Fibroblast of mammary gland (primary cell): ENCODE data around the gene AMIGO3.

Experiments
- DNase-seq: peaks from one replicate; pipeline ENCODE4 v3.0.0-alpha.2; 2010; ENCODE audit warnings: low read depth
- H3K4me3 ChIP-seq: 2 replicates; pipeline ENCODE4 v1.5.1; 2011; ENCODE audit warnings: low read depth, mild to moderate bottlenecking, low read length, moderate library complexity; ENCODE audit not compliant: control insufficient read depth
- TF ChIP-seq, protein P1 (sequence below): conservative IDR thresholded peaks from 2 replicates; pipeline ENCODE4 v1.5.1; 2011; ENCODE audit warnings: low read depth, low read length, inconsistent platforms; ENCODE audit not compliant: control insufficient read depth, insufficient read depth

AMIGO3 gene

DNA sequence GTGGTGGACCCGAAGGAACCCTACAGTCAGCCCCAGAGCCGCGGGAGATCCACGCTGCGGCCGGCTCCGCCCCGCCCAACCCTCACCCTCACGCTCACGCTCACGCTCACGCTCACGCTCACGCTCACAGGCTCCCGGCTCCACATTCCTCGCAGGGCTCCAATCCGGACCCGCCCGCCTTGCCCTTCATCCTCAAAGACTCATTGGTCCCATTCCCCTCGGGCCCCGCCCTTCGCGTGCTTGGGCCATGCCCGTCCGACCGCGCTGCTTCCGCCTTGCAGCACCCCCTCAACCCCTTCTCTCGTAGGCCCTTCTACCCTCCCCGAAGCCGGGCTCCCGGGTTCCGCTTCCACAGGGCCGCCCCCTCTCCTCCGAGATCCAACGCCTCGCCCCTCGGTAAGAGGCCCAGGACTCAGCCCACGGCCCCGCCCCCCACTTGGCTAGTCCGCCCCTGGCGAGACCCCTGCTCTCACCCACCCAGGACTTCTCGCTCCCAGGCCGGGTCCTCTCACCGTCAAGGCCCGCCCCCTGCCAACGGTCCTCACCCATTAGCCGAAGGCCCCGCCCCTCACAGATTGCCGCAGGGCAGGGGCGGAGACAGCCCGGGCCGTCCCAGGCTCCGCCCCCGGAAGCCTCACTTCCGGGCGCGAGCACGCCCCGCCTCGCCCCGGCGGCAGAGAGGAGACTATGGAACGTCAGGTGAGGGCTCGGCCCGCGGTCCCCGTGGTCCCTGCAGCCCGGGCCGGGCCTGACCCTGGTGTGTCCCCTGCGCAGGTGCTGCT is 45.6 kb downstream of the AMIGO3 start, which contains the start of gene APEH:
TSS of gene APEH (plus strand) at position 637 of the 782 bp plus-strand sequence. CDS start at position 688, 51 bp downstream.
- TF ChIP-seq, protein P1, sequence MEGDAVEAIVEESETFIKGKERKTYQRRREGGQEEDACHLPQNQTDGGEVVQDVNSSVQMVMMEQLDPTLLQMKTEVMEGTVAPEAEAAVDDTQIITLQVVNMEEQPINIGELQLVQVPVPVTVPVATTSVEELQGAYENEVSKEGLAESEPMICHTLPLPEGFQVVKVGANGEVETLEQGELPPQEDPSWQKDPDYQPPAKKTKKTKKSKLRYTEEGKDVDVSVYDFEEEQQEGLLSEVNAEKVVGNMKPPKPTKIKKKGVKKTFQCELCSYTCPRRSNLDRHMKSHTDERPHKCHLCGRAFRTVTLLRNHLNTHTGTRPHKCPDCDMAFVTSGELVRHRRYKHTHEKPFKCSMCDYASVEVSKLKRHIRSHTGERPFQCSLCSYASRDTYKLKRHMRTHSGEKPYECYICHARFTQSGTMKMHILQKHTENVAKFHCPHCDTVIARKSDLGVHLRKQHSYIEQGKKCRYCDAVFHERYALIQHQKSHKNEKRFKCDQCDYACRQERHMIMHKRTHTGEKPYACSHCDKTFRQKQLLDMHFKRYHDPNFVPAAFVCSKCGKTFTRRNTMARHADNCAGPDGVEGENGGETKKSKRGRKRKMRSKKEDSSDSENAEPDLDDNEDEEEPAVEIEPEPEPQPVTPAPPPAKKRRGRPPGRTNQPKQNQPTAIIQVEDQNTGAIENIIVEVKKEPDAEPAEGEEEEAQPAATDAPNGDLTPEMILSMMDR, result no peak
- peak; percentile 95 for DNase-seq
- peak within 1 kb of the TSS; percentile 66 for H3K4me3 ChIP-seq

DNA sequence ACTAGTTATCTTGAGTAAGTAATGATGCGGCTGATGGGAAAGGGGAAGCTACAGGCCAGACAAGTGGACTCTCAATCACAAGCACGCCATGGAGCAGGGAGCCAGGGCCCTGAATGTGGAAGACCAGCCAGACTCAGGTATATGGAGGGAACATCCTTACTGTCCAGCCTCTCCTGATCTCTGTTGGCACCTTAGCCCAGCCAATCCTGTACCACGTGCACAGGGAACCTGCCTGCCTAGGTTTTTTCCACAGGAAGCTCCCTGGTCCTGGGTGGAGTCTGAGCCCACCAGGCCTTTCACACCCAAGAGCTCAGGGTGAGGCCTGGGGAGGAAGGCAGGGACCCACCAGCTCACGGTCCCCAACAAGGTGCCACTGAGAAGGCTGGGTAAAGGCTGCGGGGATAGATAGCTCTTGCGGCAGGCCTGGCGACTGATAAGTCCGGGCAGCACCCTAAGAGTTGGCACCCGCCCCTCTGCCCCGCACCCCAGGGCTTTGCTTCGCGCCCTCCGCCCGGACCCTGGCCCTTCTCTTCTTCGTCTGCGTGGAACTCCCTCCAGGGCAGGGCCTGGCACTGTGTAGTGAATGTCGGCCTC is 46.3 kb downstream of the AMIGO3 start:
- DNase-seq, result no peak
- TF ChIP-seq, protein P1, result no peak
- H3K4me3 ChIP-seq, result peak overlapping the region; percentile 66

DNA sequence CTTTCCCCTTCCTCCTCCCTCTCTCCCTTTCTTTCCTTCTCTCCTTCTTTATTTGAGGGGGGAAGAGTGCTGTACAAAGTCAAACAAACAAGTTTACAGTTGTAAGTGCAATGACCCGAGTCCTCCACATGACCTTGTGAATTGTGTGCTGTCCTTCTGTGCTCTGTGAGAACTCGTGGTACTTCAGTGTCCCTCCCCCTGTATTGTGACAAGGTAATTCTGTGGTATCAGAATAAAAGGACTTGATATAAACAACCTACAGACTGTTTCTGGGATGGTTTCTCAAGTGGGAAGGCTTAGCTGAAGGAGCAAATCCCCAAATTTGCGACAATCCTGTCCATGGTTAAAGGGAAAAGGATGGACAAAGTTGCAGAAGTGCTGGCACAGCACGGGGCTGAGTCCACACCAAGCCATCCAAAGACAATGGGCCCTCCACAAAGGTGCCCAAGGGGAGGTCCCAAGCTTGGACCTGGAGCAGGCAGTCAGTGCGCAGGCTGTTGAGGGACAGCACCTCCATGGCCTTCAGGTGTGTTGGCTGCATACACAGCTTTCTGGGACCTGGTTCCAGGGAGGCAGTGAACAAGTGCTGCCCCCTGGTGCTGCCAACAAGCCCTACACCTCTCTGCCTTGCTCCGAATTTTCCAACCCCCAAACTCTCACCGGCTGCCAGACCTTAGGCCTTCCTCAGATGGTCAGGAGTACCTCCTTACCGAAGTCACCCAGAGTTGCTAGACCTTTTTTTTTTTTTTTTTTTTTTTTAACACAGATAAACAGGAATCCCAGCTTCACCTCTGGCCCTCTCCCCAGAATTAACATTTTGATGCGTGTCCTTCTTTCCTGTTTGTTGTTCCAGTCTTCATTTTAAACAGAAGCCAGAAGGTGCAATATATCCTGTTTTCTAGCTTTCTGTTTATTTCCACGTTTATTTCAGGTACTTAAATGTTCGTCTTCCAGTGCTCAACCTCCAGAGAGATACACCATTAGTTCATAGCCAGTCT is 47.9 kb downstream of the AMIGO3 start:
- H3K4me3 ChIP-seq, result no peak overlapping the region
- DNase-seq, result peak; percentile 61
- TF ChIP-seq, protein P1, result peak; percentile 92

DNA sequence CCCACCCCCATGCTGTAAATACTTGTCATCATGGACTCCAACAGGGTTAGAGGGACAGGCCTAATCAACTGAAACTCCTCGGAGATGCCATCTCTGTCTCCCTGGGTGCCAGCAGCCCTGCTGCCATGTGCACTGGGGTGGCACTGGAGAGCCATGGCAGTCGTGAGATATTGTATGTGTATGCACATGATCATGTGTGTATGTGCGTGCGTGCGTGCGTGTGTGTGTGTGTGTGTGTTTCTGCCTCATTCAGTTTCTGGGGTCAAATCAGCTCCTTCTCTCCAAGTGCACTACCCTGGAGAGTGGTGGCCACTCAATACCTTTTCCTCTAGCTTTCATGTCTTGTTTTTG is 48.6 kb downstream of the AMIGO3 start:
- H3K4me3 ChIP-seq, result no peak overlapping the region
- DNase-seq, result no peak
- TF ChIP-seq, protein P1, result no peak

DNA sequence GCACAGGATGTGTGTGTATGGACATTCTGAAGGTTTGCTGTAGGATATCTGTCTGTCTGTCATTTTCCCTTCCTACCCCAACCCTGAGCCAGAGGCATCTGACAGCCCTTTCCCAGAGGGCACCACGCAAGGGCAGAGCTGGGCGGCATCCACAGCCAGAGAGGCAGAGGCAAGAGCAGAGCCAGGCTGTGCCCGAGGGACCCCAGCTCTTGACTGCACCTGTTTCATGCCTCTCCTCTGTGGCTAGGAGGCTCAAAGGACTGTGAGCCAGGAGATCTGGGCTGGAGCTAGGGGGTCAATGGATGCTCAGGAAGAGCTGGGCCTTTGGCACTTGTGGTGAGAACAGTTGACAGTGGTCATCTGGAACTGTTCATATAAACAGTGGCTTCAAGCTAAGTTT is 50.1 kb downstream of the AMIGO3 start:
- no peak for DNase-seq
- TF ChIP-seq, protein P1, result no peak
- no peak overlapping the region for H3K4me3 ChIP-seq

DNA sequence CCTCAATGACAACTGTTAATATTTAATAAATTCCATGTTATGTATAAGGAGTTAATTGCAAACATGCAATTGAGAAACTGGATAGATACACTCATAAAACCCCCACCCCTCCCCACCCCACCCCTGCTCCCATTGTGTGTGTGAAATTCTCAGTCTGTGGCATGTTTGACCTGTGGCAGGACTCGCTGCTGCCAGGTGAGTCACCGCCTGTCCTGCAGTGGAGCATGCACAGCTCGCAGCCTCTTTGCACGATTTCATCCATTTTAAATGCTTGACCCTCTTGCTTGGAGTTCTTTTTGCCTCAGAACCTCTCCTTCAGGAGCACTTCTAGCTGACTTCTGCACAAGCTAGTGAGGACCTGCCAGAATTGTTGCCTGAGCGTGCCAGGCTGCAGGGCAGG is 50.6 kb downstream of the AMIGO3 start:
- DNase-seq, result no peak
- TF ChIP-seq, protein P1, result no peak
- H3K4me3 ChIP-seq, result no peak overlapping the region
